A549 (cell line): ENCODE results near the gene GPR63. TPM values are rescaled to one million over a fixed set of nuclear protein-coding genes. Genes with fewer than 3 reads are reported as not detected.

Experiments used
- ATAC-seq, 2 experiments: fragments of 200-7000 bp in 1 of 2; fragments of >200 bp in 1 of 2; cut with Nextera tagmentation in 1 of 2; cut with Tn5 transposase in 1 of 2; 3 replicates each; pipeline versions ENCODE4 v1.8.0 to v1.9.1; 2018 to 2020; ENCODE audit warnings: mild to moderate bottlenecking in 1 of 2, moderate library complexity in 1 of 2
- CTCF ChIA-PET: fragments of 300-600 bp; sonication (Branson Sonifier 250); formaldehyde crosslinking; extraction: SDS; loops from one replicate; lab custom pipeline; 2021; ENCODE audit warnings: antibody characterized with exemption, inconsistent platforms; lab: Yijun Ruan, JAX
- POLR2A ChIA-PET: fragments of 350-600 bp; formaldehyde crosslinking; extraction: SDS; loops from one replicate; lab custom pipeline; 2021; ENCODE audit warnings: antibody characterized with exemption, inconsistent platforms; lab: Yijun Ruan, JAX
- DNase-seq, 2 experiments: peaks; one replicate each; pipeline versions ENCODE4 v3.0.0 to v3.0.0-alpha.2; 2011 to 2016; ENCODE audit warnings: low read depth in 1 of 2, low spot score in 1 of 2
- FAIRE-seq: peaks from 2 replicates; lab custom pipeline; 2011; peaks lifted over from hg19 to GRCh38; lab: Jason Lieb, UNC
- H3K27ac ChIP-seq, 2 experiments: fragments of >200 bp; sonication (Bioruptor Twin); formaldehyde crosslinking; 3 replicates each; pipeline ENCODE4 v1.5.1; 2016 to 2017
- H3K4me1 ChIP-seq: fragments of >200 bp; sonication (Bioruptor Twin); formaldehyde crosslinking; 3 replicates; pipeline ENCODE4 v1.6.1; 2016
- H3K4me2 ChIP-seq: fragments of >200 bp; sonication (Bioruptor Twin); formaldehyde crosslinking; 3 replicates; pipeline ENCODE4 v1.6.1; 2016
- H3K4me3 ChIP-seq: fragments of >200 bp; sonication (Bioruptor Twin); formaldehyde crosslinking; 3 replicates; pipeline ENCODE4 v1.5.1; 2016
- H3K9me3 ChIP-seq: fragments of >200 bp; sonication (Bioruptor Twin); formaldehyde crosslinking; 3 replicates; pipeline ENCODE4 v1.6.1; 2016
- CBX2 ChIP-seq: fragments of 200-600 bp; sonication (generic); IDR thresholded peaks from 2 replicates; pipeline ENCODE4 v1.6.1; 2016; ENCODE audit warnings: low read depth, mild to moderate bottlenecking, borderline replicate concordance
- EHF ChIP-seq: fragments of 250-450 bp; sonication (Bioruptor Pico); IDR thresholded peaks from 2 replicates; pipeline ENCODE4 v1.5.0; 2020; ENCODE audit warnings: mild to moderate bottlenecking
- EP300 ChIP-seq, 2 experiments: fragments of >200 bp; sonication (Bioruptor Twin); formaldehyde crosslinking; IDR thresholded peaks; 2 replicates in 1 of 2; 3 replicates in 1 of 2; pipeline ENCODE4 v1.6.1; 2016 to 2017
- ESRRA ChIP-seq: fragments of 150-350 bp; IDR thresholded peaks from 2 replicates; pipeline ENCODE4 v1.6.1; 2014; ENCODE audit warnings: mild to moderate bottlenecking, low read length, borderline replicate concordance
- FOSB ChIP-seq: fragments of 250-450 bp; sonication (Bioruptor Pico); IDR thresholded peaks from 2 replicates; pipeline ENCODE4 v1.5.0; 2020; ENCODE audit warnings: mild to moderate bottlenecking, moderate library complexity
- KDM1A ChIP-seq: fragments of 200-600 bp; sonication (generic); IDR thresholded peaks from 2 replicates; pipeline ENCODE4 v1.6.1; 2016; ENCODE audit warnings: low read depth, mild to moderate bottlenecking
- KDM5A ChIP-seq: fragments of 200-600 bp; sonication (generic); IDR thresholded peaks from 2 replicates; pipeline ENCODE4 v1.6.1; 2016; ENCODE audit warnings: antibody characterized with exemption, mild to moderate bottlenecking
- MAZ ChIP-seq: fragments of 150-350 bp; IDR thresholded peaks from 2 replicates; pipeline ENCODE4 v1.6.1; 2014; ENCODE audit warnings: antibody characterized with exemption, low read depth, low read length, borderline replicate concordance
- NR3C1 ChIP-seq: fragments of >200 bp; sonication (Bioruptor Twin); formaldehyde crosslinking; IDR thresholded peaks from 3 replicates; pipeline ENCODE4 v1.6.1; 2017
- RCOR1 ChIP-seq: fragments of 150-350 bp; IDR thresholded peaks from 2 replicates; pipeline ENCODE4 v1.6.1; 2014; ENCODE audit warnings: antibody characterized with exemption, low read length, low read depth
- RFX5 ChIP-seq: fragments of 450-650 bp; IDR thresholded peaks from 2 replicates; pipeline ENCODE4 v1.7.1; 2014; ENCODE audit warnings: antibody characterized with exemption, mild to moderate bottlenecking, moderate library complexity
- RNF2 ChIP-seq: fragments of 200-600 bp; sonication (generic); IDR thresholded peaks from 2 replicates; pipeline ENCODE4 v1.6.1; 2016; ENCODE audit warnings: low read depth, mild to moderate bottlenecking, antibody characterized with exemption, moderate library complexity, borderline replicate concordance
- SMC3 ChIP-seq: fragments of >200 bp; sonication (Bioruptor Twin); formaldehyde crosslinking; IDR thresholded peaks from 3 replicates; pipeline ENCODE4 v1.6.1; 2018; ENCODE audit warnings: inconsistent platforms
- SREBF2 ChIP-seq: fragments of 450-650 bp; IDR thresholded peaks from 2 replicates; pipeline ENCODE4 v1.6.1; 2014; ENCODE audit warnings: mild to moderate bottlenecking, moderate library complexity
- TP53 ChIP-seq: fragments of 250-450 bp; sonication (Bioruptor Pico); IDR thresholded peaks from 2 replicates; pipeline ENCODE4 v1.5.0; 2021; ENCODE audit warnings: mild to moderate bottlenecking, moderate library complexity
- ZC3H11A ChIP-seq: fragments of 450-650 bp; IDR thresholded peaks from 2 replicates; pipeline ENCODE4 v1.6.1; 2014; ENCODE audit warnings: antibody characterized with exemption, mild to moderate bottlenecking
- ZSCAN20 ChIP-seq: fragments of 250-450 bp; sonication (Bioruptor Pico); IDR thresholded peaks from 2 replicates; pipeline ENCODE4 v1.8.0; 2022; ENCODE audit warnings: mild to moderate bottlenecking, moderate library complexity
- WGBS: methylation state at CpG from one replicate; pipeline ENCODE4 v1.1.6; 2017; ENCODE audit errors: missing lambda C conversion rate; 5-methylcytosine and 5-hydroxymethylcytosine counted together
- polyA plus RNA-seq, 4 experiments: library from polyadenylated mRNA; depleted of rRNA in 3 of 4; stranded (reverse); fragments of >200 nt; fragmentation: RNase III in 1 of 4; extraction: RNeasy Plus Mini Kit Qiagen cat#74134 plus additional on column Dnase treatment in 1 of 4; gene quantifications; 2 replicates in 3 of 4; 3 replicates in 1 of 4; pipeline ENCODE4 v1.2.3, GENCODE V29; 2011 to 2017
- TF ChIP-seq, protein P1 (sequence below): fragments of 250-450 bp; sonication (Bioruptor Pico); IDR thresholded peaks from 2 replicates; pipeline ENCODE4 v1.5.0; 2021; ENCODE audit warnings: mild to moderate bottlenecking, moderate library complexity, borderline replicate concordance
- TF ChIP-seq, protein P2 (sequence below): fragments of >200 bp; sonication (Bioruptor Twin); formaldehyde crosslinking; IDR thresholded peaks from 2 replicates; pipeline ENCODE4 v1.6.1; 2016
- TF ChIP-seq, protein P3 (sequence below): fragments of >200 bp; sonication (Bioruptor Twin); formaldehyde crosslinking; IDR thresholded peaks from 3 replicates; pipeline ENCODE4 v1.6.1; 2016
- TF ChIP-seq, protein P4 (sequence below): fragments of >200 bp; sonication (Bioruptor Twin); formaldehyde crosslinking; IDR thresholded peaks from 3 replicates; pipeline ENCODE4 v1.5.1; 2016
- TF ChIP-seq, protein P5 (sequence below): IDR thresholded peaks from 2 replicates; pipeline ENCODE4 v1.6.1; 2012; ENCODE audit warnings: low read depth, borderline replicate concordance

GPR63 gene
- polyA plus RNA-seq, 2 of the 4 experiments (the other 2 are of a cell fraction) = 0.48 to 0.67 TPM

DNA sequence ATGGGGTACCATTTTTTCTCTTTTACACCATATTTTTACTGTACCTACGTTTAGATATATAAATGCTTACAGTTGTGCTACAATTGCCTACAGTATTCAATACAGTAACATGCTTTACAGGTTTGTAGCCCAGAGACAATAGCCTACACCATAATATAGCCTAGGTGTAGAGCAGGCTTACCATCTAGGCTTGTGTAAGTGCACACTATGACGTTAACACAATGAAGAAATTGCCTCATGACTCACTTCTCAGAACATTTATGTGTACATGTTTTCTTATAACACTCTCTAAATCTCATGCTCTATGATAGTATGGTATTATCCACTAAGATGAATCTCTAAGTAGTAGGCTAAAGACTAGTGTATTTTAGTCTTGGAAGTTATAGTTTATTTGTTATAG lies 13.5 kb downstream of the GPR63 start:
- no peaks in the 10 kb centered on the region for H3K4me1 ChIP-seq
- TF ChIP-seq NR3C1 (no peak), SMC3 (no peak), KDM1A (no peak), RFX5 (no peak), KDM5A (no peak), ZC3H11A (no peak), RCOR1 (no peak), EHF (CRISPR knock-in tag) (no peak), RNF2 (no peak), SREBF2 (no peak), MAZ (no peak), EP300 (IDR thresholded peaks at IDR 0.05) (no peak), ESRRA (no peak)
- TF ChIP-seq, protein P1, sequence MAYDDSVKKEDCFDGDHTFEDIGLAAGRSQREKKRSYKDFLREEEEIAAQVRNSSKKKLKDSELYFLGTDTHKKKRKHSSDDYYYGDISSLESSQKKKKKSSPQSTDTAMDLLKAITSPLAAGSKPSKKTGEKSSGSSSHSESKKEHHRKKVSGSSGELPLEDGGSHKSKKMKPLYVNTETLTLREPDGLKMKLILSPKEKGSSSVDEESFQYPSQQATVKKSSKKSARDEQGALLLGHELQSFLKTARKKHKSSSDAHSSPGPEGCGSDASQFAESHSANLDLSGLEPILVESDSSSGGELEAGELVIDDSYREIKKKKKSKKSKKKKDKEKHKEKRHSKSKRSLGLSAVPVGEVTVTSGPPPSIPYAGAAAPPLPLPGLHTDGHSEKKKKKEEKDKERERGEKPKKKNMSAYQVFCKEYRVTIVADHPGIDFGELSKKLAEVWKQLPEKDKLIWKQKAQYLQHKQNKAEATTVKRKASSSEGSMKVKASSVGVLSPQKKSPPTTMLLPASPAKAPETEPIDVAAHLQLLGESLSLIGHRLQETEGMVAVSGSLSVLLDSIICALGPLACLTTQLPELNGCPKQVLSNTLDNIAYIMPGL (CRISPR knock-in tag) = no peak
- TF ChIP-seq, protein P2, sequence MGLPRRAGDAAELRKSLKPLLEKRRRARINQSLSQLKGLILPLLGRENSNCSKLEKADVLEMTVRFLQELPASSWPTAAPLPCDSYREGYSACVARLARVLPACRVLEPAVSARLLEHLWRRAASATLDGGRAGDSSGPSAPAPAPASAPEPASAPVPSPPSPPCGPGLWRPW = no peak
- TF ChIP-seq, protein P3, sequence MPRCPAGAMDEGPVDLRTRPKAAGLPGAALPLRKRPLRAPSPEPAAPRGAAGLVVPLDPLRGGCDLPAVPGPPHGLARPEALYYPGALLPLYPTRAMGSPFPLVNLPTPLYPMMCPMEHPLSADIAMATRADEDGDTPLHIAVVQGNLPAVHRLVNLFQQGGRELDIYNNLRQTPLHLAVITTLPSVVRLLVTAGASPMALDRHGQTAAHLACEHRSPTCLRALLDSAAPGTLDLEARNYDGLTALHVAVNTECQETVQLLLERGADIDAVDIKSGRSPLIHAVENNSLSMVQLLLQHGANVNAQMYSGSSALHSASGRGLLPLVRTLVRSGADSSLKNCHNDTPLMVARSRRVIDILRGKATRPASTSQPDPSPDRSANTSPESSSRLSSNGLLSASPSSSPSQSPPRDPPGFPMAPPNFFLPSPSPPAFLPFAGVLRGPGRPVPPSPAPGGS = no peak
- H3K9me3 ChIP-seq = no peaks in the 10 kb centered on the region
- FAIRE-seq (no peak), ATAC-seq (no peak), DNase-seq (no peak)
- H3K27ac ChIP-seq = no peak overlapping the region
- POLR2A ChIA-PET = no interaction called here
- CTCF ChIA-PET = no interaction called here
- no peak overlapping the region for H3K4me3 ChIP-seq
- 17% methylated on average over 2 of the region's 2 CpGs for WGBS
- H3K4me2 ChIP-seq = no peak overlapping the region

DNA sequence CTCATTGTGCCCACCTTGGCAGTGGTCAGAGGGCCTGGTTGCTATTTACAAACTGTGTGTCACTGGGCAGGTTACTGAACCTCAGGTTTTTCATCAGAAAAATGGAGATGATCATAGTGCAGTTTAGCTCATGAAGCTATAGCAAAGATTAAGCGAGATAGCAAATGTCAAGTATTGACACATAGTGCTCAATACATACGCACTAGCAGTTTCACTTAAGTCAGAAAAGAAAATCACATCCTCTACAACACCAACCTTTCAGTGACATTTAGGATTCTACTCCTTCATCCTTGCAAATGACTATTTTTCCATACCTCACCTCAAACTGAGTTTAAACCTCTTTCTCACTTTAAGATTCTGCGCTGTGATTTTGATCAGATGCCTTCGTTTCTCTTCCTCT lies 16.2 kb downstream of the GPR63 start:
- FAIRE-seq (no peak), DNase-seq (no peak), ATAC-seq (no peak)
- Histone ChIP-seq H3K27ac (no peak overlapping the region), H3K9me3 (no peaks in the 10 kb centered on the region), H3K4me1 (no peaks in the 10 kb centered on the region), H3K4me2 (no peak overlapping the region), H3K4me3 (no peak overlapping the region)
- POLR2A ChIA-PET = no interaction called here
- WGBS = 76% methylated on average over 4 of the region's 4 CpGs
- TF ChIP-seq ZSCAN20 (CRISPR knock-in tag) = no peak
- no peak for TF ChIP-seq KDM5A
- no peak for TF ChIP-seq MAZ
- no peak for TF ChIP-seq FOSB (CRISPR knock-in tag)
- TF ChIP-seq CBX2 = no peak
- TF ChIP-seq, protein P4, sequence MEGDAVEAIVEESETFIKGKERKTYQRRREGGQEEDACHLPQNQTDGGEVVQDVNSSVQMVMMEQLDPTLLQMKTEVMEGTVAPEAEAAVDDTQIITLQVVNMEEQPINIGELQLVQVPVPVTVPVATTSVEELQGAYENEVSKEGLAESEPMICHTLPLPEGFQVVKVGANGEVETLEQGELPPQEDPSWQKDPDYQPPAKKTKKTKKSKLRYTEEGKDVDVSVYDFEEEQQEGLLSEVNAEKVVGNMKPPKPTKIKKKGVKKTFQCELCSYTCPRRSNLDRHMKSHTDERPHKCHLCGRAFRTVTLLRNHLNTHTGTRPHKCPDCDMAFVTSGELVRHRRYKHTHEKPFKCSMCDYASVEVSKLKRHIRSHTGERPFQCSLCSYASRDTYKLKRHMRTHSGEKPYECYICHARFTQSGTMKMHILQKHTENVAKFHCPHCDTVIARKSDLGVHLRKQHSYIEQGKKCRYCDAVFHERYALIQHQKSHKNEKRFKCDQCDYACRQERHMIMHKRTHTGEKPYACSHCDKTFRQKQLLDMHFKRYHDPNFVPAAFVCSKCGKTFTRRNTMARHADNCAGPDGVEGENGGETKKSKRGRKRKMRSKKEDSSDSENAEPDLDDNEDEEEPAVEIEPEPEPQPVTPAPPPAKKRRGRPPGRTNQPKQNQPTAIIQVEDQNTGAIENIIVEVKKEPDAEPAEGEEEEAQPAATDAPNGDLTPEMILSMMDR = no peak
- no peak for TF ChIP-seq TP53 (CRISPR knock-in tag)
- TF ChIP-seq, protein P5, sequence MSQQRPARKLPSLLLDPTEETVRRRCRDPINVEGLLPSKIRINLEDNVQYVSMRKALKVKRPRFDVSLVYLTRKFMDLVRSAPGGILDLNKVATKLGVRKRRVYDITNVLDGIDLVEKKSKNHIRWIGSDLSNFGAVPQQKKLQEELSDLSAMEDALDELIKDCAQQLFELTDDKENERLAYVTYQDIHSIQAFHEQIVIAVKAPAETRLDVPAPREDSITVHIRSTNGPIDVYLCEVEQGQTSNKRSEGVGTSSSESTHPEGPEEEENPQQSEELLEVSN = no peak
- no peak for TF ChIP-seq KDM1A
- TF ChIP-seq, protein P2 = no peak
- CTCF ChIA-PET = no interaction called here
